Activated T-helper 2 cell treated with anti-CD3 and anti-CD28 coated beads, Interferon-gamma antibody, Interleukin-2, Interleukin-4, amounts not matched to agents 10 μg/mL and 5 μg/mL and 100 μg/mL, durations not matched to agents 14 hours and 24 hours and 36 hours (primary cell): ENCODE data around the gene HSPA12B. TPM values are rescaled to one million over a fixed set of nuclear protein-coding genes. Genes with fewer than 3 reads are reported as not detected.

Experiments
- DNase-seq: peaks from one replicate; pipeline ENCODE4 v3.0.0; 2021; ENCODE audit warnings: low spot score
- H3K27ac Mint-ChIP-seq: one replicate; pipeline ENCODE4 v1.8.0; 2021; ENCODE audit warnings: mixed read lengths
- H3K27me3 Mint-ChIP-seq: one replicate; pipeline ENCODE4 v1.8.0; 2021; ENCODE audit warnings: low read depth, mixed read lengths
- H3K36me3 Mint-ChIP-seq: one replicate; pipeline ENCODE4 v1.8.0; 2021; ENCODE audit warnings: low read depth, mixed read lengths
- H3K4me1 Mint-ChIP-seq: one replicate; pipeline ENCODE4 v1.8.0; 2021; ENCODE audit warnings: low read depth, mixed read lengths
- H3K4me3 Mint-ChIP-seq: one replicate; pipeline ENCODE4 v1.8.0; 2021; ENCODE audit warnings: low read depth, mild to moderate bottlenecking, moderate library complexity, mixed read lengths
- H3K9me3 Mint-ChIP-seq: one replicate; pipeline ENCODE4 v1.8.0; 2021; ENCODE audit warnings: mixed read lengths
- intact Hi-C: fragments of 100-400 bp; cut with micrococcal nuclease; formaldehyde crosslinking; loops from one replicate; pipeline ENCODE4 v1.15.1; 2023
- total RNA-seq: library from RNA; stranded (reverse); gene quantifications from 2 replicates; pipeline ENCODE4 v1.2.3, GENCODE V29; 2022

Gene HSPA12B, protein sequence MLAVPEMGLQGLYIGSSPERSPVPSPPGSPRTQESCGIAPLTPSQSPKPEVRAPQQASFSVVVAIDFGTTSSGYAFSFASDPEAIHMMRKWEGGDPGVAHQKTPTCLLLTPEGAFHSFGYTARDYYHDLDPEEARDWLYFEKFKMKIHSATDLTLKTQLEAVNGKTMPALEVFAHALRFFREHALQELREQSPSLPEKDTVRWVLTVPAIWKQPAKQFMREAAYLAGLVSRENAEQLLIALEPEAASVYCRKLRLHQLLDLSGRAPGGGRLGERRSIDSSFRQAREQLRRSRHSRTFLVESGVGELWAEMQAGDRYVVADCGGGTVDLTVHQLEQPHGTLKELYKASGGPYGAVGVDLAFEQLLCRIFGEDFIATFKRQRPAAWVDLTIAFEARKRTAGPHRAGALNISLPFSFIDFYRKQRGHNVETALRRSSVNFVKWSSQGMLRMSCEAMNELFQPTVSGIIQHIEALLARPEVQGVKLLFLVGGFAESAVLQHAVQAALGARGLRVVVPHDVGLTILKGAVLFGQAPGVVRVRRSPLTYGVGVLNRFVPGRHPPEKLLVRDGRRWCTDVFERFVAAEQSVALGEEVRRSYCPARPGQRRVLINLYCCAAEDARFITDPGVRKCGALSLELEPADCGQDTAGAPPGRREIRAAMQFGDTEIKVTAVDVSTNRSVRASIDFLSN
- 0.05 TPM in 1 of 2 replicates, not detected in the other for total RNA-seq

DNA sequence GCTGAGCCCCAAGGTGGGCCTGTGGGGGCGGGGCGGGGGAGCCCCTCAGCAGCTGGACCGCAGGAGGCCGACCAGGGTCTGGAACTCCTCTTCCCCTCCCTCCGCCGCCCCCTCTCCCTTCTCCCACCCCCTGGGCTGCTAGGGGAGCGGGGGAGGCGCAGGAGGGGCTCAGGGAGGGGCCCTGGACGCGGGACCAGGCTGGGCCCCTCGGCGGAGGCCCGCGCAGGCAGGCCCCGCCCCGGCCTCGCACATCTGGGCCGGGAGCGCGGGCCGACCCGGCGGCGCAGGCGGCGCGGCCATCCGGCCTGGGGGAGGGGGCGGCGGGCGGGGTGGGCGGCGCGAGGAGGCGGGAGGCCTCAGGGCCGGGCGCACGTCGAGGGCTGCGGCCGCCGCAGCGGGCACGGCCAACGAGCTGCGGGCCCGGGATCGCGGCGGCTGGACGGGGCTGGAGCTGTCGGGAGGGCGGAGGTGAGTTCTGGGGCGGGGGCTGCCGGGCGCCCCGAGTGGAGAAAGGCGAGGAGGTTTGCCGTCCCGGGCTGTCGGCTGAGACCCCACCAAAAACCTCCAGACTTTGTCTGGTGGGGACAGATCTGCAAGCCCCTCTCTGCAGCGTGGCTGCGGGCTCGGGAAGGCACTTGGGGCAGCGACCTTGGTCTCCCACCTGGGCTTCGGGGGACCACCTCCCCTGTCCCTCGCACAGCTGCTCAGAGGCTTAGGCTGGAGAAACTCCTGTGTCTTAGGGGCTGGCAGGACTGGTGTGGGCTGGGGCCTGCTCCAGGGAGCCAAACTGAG is at the start of gene HSPA12B:
HSPA12B (plus strand) TSS at position 359 of the 792 bp plus-strand sequence. CDS start 5,990 bp downstream, outside the sequence.
- Mint-ChIP-seq H3K4me3 (no peak within 1 kb of the TSS), H3K36me3 (no peaks in the 10 kb centered on the region), H3K27ac (no peak within 1 kb of the TSS), H3K9me3 (no peaks in the 10 kb centered on the region), H3K27me3 (peaks cover 43% of the 10 kb centered on the region), H3K4me1 (no peaks in the 10 kb centered on the region)
- intact Hi-C loops, result no loop called here
- no peak for DNase-seq

DNA sequence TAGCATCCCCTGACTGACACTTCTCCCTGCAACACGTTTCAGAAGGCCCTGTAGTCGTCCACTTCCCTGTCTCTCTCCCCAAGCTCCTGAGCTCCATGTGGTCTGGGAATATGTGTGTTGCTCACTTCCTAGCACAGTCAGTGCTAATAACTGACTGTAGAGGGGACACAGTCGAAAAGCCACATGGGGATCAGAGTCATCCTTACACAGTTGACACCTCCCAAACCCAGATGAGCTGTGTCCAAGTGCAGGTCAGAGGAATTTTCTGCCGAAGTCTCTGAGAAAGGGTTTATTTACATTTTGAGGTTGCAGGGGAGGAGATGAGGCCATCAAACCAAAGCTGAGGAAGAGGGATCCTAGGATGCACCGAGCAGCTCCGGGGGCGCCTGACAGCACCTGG is 47.1 kb upstream of the HSPA12B start:
- H3K27me3 Mint-ChIP-seq, result peaks cover 46% of the 10 kb centered on the region
- H3K9me3 Mint-ChIP-seq, result no peaks in the 10 kb centered on the region
- H3K4me1 Mint-ChIP-seq, result no peaks in the 10 kb centered on the region
- intact Hi-C loops, result no loop called here
- H3K27ac Mint-ChIP-seq, result no peak overlapping the region
- DNase-seq, result no peak
- H3K4me3 Mint-ChIP-seq, result no peak overlapping the region
- no peaks in the 10 kb centered on the region for H3K36me3 Mint-ChIP-seq

DNA sequence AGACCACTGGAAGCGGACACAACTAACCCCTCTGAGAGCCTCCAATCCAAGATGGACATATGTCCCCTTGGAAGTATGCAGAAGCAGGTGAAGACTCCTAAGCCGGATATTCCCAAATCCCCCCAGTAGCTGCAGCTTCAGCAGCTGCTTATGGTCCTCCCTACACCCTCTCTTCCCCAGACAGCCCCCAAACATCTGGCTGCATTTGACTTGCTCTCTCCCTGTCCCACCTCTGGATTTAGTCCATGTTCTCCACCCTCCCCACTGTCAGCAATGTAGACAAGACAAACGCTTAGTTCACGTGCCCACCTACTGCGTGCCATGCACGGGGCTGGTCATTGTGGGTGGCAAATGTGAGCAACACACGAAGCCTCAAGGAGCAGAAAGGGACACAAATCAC is 46.1 kb upstream of the HSPA12B start:
- Mint-ChIP-seq H3K27me3 (peaks cover 37% of the 10 kb centered on the region), H3K27ac (no peak overlapping the region), H3K4me3 (no peak overlapping the region), H3K9me3 (no peaks in the 10 kb centered on the region), H3K4me1 (no peaks in the 10 kb centered on the region), H3K36me3 (no peaks in the 10 kb centered on the region)
- no peak for DNase-seq
- intact Hi-C loops, result no loop called here

DNA sequence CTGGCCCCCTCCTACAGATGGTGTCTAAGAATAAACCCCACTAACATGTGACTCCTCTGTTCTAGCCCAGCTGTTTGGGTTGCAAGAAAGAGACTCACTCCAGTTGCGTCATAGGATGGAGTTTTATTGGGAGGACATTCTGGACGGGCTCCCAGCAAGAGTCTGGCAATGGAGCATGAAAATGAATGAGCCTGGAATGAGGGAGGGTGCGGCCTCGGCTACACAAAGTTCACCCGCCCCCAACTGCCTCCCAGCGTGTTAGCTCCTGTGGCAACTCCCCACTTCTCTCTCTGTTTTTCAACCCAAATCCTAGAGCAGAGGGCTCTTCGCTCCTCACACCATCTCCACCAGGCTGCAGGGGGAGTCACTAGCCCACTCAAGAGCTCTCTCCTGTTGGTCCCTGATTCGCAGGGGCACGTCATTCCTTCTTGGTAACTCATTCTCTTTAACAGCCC is 45.6 kb upstream of the HSPA12B start:
- DNase-seq, result no peak
- no peaks in the 10 kb centered on the region for H3K36me3 Mint-ChIP-seq
- intact Hi-C loops, result no loop called here
- H3K27ac Mint-ChIP-seq, result no peak overlapping the region
- no peaks in the 10 kb centered on the region for H3K4me1 Mint-ChIP-seq
- H3K9me3 Mint-ChIP-seq, result no peaks in the 10 kb centered on the region
- peaks cover 34% of the 10 kb centered on the region for H3K27me3 Mint-ChIP-seq
- no peak overlapping the region for H3K4me3 Mint-ChIP-seq

DNA sequence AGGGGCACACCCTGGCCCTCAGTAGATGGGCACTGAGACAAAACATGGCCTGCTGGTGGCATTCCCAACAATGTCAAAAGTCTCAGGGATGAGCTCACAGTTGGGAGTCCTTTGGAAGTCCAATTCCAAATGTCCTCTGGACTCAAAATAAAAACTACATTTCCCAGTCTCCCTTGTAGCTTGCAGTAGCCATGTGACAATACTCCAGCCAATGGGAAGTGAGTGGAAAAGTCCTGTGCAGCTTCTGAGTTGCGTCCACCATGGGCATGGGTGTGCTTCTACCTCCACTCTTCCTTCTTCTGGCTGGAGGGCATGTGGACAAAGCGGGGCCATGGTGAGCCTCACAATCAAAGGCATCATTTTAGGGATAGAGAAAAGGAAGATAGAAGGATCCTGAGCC is 44.8 kb upstream of the HSPA12B start:
- no peak for DNase-seq
- H3K27ac Mint-ChIP-seq, result no peak overlapping the region
- H3K27me3 Mint-ChIP-seq, result peaks cover 31% of the 10 kb centered on the region
- H3K36me3 Mint-ChIP-seq, result no peaks in the 10 kb centered on the region
- intact Hi-C loops, result no loop called here
- H3K4me1 Mint-ChIP-seq, result no peaks in the 10 kb centered on the region
- no peaks in the 10 kb centered on the region for H3K9me3 Mint-ChIP-seq
- H3K4me3 Mint-ChIP-seq, result no peak overlapping the region

DNA sequence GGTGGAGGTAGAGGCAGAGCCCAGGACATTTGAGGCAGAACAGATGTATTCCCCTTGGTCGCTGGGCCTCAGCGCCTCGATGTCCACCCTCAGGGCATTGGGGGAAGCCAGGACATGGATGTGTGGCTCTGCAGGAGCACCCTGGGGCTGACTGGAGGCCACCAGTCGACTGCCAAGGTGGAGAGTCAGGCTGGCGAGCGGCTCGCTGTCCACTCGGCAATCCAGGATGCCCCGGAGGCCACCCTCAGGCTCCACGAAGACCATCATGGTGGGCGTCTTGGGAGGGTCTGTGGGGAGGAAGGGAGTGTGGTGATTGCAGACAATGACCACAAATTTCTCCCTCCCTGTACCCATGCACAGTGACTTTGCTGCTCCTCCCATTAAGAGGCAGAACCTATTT is 42.5 kb upstream of the HSPA12B start:
- no peaks in the 10 kb centered on the region for H3K4me1 Mint-ChIP-seq
- intact Hi-C loops, result no loop called here
- no peak overlapping the region for H3K27ac Mint-ChIP-seq
- no peaks in the 10 kb centered on the region for H3K36me3 Mint-ChIP-seq
- H3K4me3 Mint-ChIP-seq, result no peak overlapping the region
- H3K9me3 Mint-ChIP-seq, result no peaks in the 10 kb centered on the region
- DNase-seq, result no peak
- peaks cover 14% of the 10 kb centered on the region for H3K27me3 Mint-ChIP-seq

DNA sequence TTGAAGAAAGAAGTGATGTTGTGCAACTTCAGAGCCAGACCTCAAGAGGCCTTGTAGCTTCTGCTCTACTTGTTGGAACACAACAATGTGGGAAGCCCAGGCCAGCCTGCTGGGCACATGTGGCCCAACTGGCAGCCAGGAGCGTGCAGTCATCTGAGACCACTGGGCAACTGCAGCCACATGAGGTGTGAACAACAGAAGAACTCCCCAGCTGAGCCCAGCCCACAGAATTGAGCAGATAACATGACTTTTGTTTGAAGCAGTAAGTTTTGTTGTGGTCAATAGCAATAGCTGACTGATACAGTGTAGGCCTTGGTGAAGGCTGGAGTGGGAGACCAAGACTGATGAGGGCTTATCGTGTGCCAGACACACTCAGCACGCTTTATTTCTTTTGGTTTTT is 42.1 kb upstream of the HSPA12B start:
- DNase-seq, result no peak
- H3K4me3 Mint-ChIP-seq, result no peak overlapping the region
- no peaks in the 10 kb centered on the region for H3K4me1 Mint-ChIP-seq
- intact Hi-C loops, result no loop called here
- H3K9me3 Mint-ChIP-seq, result no peaks in the 10 kb centered on the region
- no peak overlapping the region for H3K27ac Mint-ChIP-seq
- peaks cover 12% of the 10 kb centered on the region for H3K27me3 Mint-ChIP-seq
- no peaks in the 10 kb centered on the region for H3K36me3 Mint-ChIP-seq

GRCh38 chr20:3691306-3691705 is 41.2 kb upstream of the HSPA12B start:
- no peaks in the 10 kb centered on the region for H3K9me3 Mint-ChIP-seq
- H3K27ac Mint-ChIP-seq, result no peak overlapping the region
- H3K36me3 Mint-ChIP-seq, result no peaks in the 10 kb centered on the region
- intact Hi-C loops, result no loop called here
- no peaks in the 10 kb centered on the region for H3K4me1 Mint-ChIP-seq
- no peak for DNase-seq
- no peak overlapping the region for H3K4me3 Mint-ChIP-seq
- H3K27me3 Mint-ChIP-seq, result peaks cover 9% of the 10 kb centered on the region

DNA sequence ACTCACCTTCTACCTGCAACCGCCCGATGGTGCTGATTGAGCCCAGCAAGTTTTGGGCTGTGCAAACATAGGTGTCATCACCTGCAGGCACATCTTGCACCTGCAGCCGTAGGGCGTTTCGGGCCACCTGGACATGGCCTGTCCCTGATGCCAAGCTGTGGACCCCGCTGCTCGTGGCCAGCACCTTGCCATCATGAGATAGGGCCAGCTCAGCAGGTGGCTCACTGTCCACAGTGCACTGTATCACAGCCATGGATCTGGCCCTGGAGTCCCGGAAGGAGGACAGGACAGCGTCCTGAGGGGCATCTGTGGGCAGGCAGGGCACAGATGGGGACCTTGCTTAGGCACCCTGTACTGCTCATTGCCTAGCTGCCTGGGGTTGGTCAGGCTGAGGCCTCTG is 40.6 kb upstream of the HSPA12B start:
- H3K27me3 Mint-ChIP-seq, result peaks cover 6% of the 10 kb centered on the region
- no peaks in the 10 kb centered on the region for H3K4me1 Mint-ChIP-seq
- H3K9me3 Mint-ChIP-seq, result no peaks in the 10 kb centered on the region
- intact Hi-C loops, result no loop called here
- no peak overlapping the region for H3K4me3 Mint-ChIP-seq
- no peaks in the 10 kb centered on the region for H3K36me3 Mint-ChIP-seq
- DNase-seq, result no peak
- no peak overlapping the region for H3K27ac Mint-ChIP-seq

DNA sequence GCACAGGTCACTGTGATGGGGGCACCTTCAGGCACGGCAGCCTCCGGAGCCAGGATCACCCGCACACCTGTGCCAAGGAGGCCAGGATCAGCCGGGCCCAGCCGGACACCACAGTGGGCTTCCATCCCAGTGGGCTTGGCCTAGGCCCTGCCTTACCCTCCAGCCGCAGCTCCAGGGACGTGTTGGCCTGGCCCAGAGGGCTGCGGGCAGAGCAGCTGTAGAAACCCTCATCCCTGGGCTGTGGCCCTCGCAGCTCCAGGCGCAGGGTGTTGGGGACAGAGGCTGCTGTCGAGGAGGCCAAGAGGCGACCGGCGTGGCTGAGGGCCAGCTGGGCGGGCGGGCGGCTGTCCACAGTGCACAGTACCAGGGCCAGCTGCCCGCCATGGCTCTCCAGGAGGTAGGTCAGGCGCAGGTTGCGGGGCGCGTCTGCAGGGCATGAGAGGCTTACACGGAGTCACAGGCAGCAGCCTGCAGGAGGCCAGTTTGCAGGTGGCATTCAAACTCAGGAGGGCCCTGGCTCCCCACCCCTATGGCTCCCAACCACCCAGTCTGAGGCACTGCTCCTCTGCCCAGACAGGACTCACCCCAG is 39.7 kb upstream of the HSPA12B start:
- Mint-ChIP-seq H3K27me3 (peaks cover 4% of the 10 kb centered on the region), H3K36me3 (no peaks in the 10 kb centered on the region), H3K4me3 (no peak overlapping the region), H3K9me3 (no peaks in the 10 kb centered on the region), H3K27ac (no peak overlapping the region), H3K4me1 (no peaks in the 10 kb centered on the region)
- DNase-seq, result no peak
- intact Hi-C loops, result no loop called here

DNA sequence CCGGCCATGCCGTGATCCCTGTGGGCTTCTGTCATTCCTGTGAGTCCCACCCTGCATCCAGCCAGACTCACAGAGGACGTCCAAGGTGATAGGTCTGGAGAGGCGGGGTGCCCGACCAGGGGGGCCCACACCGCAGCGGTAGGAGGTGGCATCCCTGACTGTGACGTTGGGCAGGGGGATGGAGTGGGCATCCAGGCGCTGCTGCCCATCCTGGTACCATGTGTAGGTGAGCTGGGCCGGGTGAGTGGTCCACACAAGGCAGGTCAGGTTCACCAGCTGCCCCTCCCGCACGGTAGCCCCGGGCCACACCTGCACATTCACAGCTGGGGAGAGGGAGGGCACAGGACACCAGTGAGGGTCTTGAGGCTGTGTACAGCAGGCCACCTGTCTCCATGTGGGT is 39.1 kb upstream of the HSPA12B start:
- Mint-ChIP-seq H3K27me3 (no peaks in the 10 kb centered on the region), H3K36me3 (no peaks in the 10 kb centered on the region), H3K27ac (no peak overlapping the region), H3K4me1 (no peaks in the 10 kb centered on the region), H3K4me3 (no peak overlapping the region), H3K9me3 (no peaks in the 10 kb centered on the region)
- DNase-seq, result no peak
- intact Hi-C loops, result no loop called here

DNA sequence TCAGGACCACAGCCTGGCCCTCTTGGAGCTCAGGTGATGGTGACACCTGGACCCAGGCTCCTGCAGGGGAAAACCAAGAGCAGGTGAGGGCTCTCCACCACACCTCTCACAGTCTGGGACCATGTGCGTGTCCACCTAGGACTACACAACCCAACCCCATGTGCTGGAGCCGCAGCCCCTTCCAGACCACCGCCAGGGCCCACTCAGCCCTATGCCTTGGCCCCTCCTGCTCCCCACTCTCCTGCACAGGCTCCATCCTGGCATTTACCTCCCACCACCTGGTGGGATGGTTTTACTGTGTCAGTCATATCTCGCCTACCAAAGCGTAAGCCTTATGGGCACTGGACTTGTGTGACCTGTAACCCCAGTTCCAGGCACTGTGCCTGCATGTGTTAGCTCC is 37.6 kb upstream of the HSPA12B start:
- Mint-ChIP-seq H3K27ac (no peak overlapping the region), H3K4me3 (no peak overlapping the region), H3K36me3 (no peaks in the 10 kb centered on the region), H3K4me1 (no peaks in the 10 kb centered on the region), H3K9me3 (no peaks in the 10 kb centered on the region), H3K27me3 (no peaks in the 10 kb centered on the region)
- intact Hi-C loops, result no loop called here
- DNase-seq, result no peak
